IPS-NIHi7 (cell line): Measurements from ENCODE around the gene UTS2B.
A peak's percentile ranks its signal among the peaks of the same experiment; 100 is the strongest.

ENCODE experiments used
- DNase-seq: peaks from one replicate; pipeline ENCODE4 v3.0.0; 2012; ENCODE audit warnings: mixed read lengths; ENCODE audit errors: extremely low spot score

UTS2B gene

GRCh38 chr3:191321019-191321767 lies 9.1 kb downstream of the UTS2B start:
- DNase-seq, result no peak

- no peak for DNase-seq
Observed at GRCh38 chr3:191320316-191320715, 10.0 kb downstream of the UTS2B start.

- DNase-seq, result no peak
Observed at GRCh38 chr3:191316876-191317603, 13.3 kb downstream of the UTS2B start.

- DNase-seq, result no peak
Observed at GRCh38 chr3:191314109-191314728, 16.1 kb downstream of the UTS2B start.

GRCh38 chr3:191313296-191313695 lies 17.0 kb downstream of the UTS2B start:
- DNase-seq, result no peak

GRCh38 chr3:191307341-191307740 lies 23.0 kb downstream of the UTS2B start:
- no peak for DNase-seq

GRCh38 chr3:191306428-191306827 lies 23.9 kb downstream of the UTS2B start:
- DNase-seq, result no peak

- DNase-seq, result no peak
Observed at GRCh38 chr3:191303596-191303995, 26.7 kb downstream of the UTS2B start.

- DNase-seq, result no peak
Observed at GRCh38 chr3:191302451-191302850, 27.9 kb downstream of the UTS2B start.

GRCh38 chr3:191301782-191302411 lies 28.4 kb downstream of the UTS2B start:
- DNase-seq, result peak; percentile 13

GRCh38 chr3:191301017-191301416 lies 29.3 kb downstream of the UTS2B start:
- no peak for DNase-seq

GRCh38 chr3:191300422-191300821 lies 29.9 kb downstream of the UTS2B start:
- no peak for DNase-seq

GRCh38 chr3:191298846-191299245 lies 31.5 kb downstream of the UTS2B start:
- no peak for DNase-seq

- DNase-seq, result no peak
Observed at GRCh38 chr3:191296041-191296541, 34.2 kb downstream of the UTS2B start.

GRCh38 chr3:191294291-191294690 lies 36.0 kb downstream of the UTS2B start:
- DNase-seq, result no peak

GRCh38 chr3:191292243-191293015 lies 37.9 kb downstream of the UTS2B start:
- DNase-seq, result no peak

GRCh38 chr3:191290311-191291025 lies 39.9 kb downstream of the UTS2B start:
- DNase-seq, result no peak

- no peak for DNase-seq
Observed at GRCh38 chr3:191283400-191283799, 46.9 kb downstream of the UTS2B start.

- no peak for DNase-seq
Observed at GRCh38 chr3:191282251-191283185, 47.8 kb downstream of the UTS2B start.

GRCh38 chr3:191280882-191281281 lies 49.4 kb downstream of the UTS2B start:
- DNase-seq, result no peak
